NT2/D1 (cell line): ENCODE measurements around the gene SHTN1.

Source experiments
- DNase-seq: peaks from one replicate; pipeline ENCODE4 v3.0.0-alpha.2; 2011; ENCODE audit warnings: low read depth, low spot score
- H3K27me3 ChIP-seq: 2 replicates; pipeline ENCODE4 v1.6.0; 2011; ENCODE audit warnings: mild to moderate bottlenecking; ENCODE audit not compliant: insufficient read length, insufficient read depth
- H3K36me3 ChIP-seq: 2 replicates; pipeline ENCODE4 v1.6.1; 2011; ENCODE audit warnings: mild to moderate bottlenecking, low read length, mixed read lengths; ENCODE audit not compliant: insufficient read depth, insufficient read length
- H3K4me1 ChIP-seq: 2 replicates; pipeline ENCODE4 v1.5.1; 2011; ENCODE audit not compliant: insufficient read depth, insufficient read length
- H3K4me3 ChIP-seq: 2 replicates; pipeline ENCODE4 v1.5.1; 2011; ENCODE audit warnings: low read depth; ENCODE audit not compliant: insufficient read length
- H3K9ac ChIP-seq: 2 replicates; pipeline ENCODE4 v1.6.0; 2011; ENCODE audit warnings: low read depth; ENCODE audit not compliant: insufficient read length
- H3K9me3 ChIP-seq: 2 replicates; pipeline ENCODE4 v1.5.1; 2011; ENCODE audit warnings: mild to moderate bottlenecking, low read length; ENCODE audit not compliant: insufficient read depth
- SUZ12 ChIP-seq: IDR thresholded peaks from 2 replicates; pipeline ENCODE4 v1.6.1; 2011; ENCODE audit not compliant: insufficient read length, insufficient read depth; ENCODE audit errors: extremely low read depth
- YY1 ChIP-seq: IDR thresholded peaks from 2 replicates; pipeline ENCODE4 v1.6.1; 2011; ENCODE audit not compliant: insufficient read length, insufficient read depth
- ZNF274 ChIP-seq: IDR thresholded peaks from 2 replicates; pipeline ENCODE4 v1.6.1; 2011; ENCODE audit warnings: mild to moderate bottlenecking, low read depth, low read length

Gene SHTN1

GRCh38 chr10:116944911-116945310 lies 60.1 kb downstream of the SHTN1 start:
- Histone ChIP-seq H3K36me3 (peaks cover 5% of the 10 kb centered on the region), H3K4me1 (no peaks in the 10 kb centered on the region), H3K27me3 (no peaks in the 10 kb centered on the region), H3K4me3 (no peak overlapping the region), H3K9ac (no peak overlapping the region), H3K9me3 (0 out of 2 replicates have a peak, but pooled peaks cover 1% of the 10 kb centered on the region)
- TF ChIP-seq SUZ12 (no peak), YY1 (no peak), ZNF274 (no peak)
- DNase-seq: no peak

- Histone ChIP-seq H3K4me1 (no peaks in the 10 kb centered on the region), H3K4me3 (no peak overlapping the region), H3K9ac (no peak overlapping the region), H3K36me3 (peaks cover 8% of the 10 kb centered on the region), H3K9me3 (no peaks in the 10 kb centered on the region), H3K27me3 (no peaks in the 10 kb centered on the region)
- TF ChIP-seq ZNF274 (no peak), YY1 (no peak), SUZ12 (no peak)
- no peak for DNase-seq
Measured at GRCh38 chr10:116931806-116932205, 73.2 kb downstream of the SHTN1 start.

- no peak overlapping the region for H3K9ac ChIP-seq
- H3K9me3 ChIP-seq: no peaks in the 10 kb centered on the region
- no peaks in the 10 kb centered on the region for H3K27me3 ChIP-seq
- H3K36me3 ChIP-seq: peaks cover 8% of the 10 kb centered on the region
- TF ChIP-seq ZNF274 (no peak), SUZ12 (no peak), YY1 (no peak)
- H3K4me3 ChIP-seq: no peak overlapping the region
- no peak for DNase-seq
- H3K4me1 ChIP-seq: peaks cover 2% of the 10 kb centered on the region
Measured at GRCh38 chr10:116926426-116926825, 78.6 kb downstream of the SHTN1 start.

- Histone ChIP-seq H3K27me3 (no peaks in the 10 kb centered on the region), H3K36me3 (peaks cover 17% of the 10 kb centered on the region), H3K9ac (no peak overlapping the region), H3K9me3 (no peaks in the 10 kb centered on the region), H3K4me1 (peaks cover 2% of the 10 kb centered on the region), H3K4me3 (no peak overlapping the region)
- TF ChIP-seq SUZ12: no peak
- no peak for TF ChIP-seq YY1
- TF ChIP-seq ZNF274: no peak
- DNase-seq: no peak
Measured at GRCh38 chr10:116925056-116925455, 79.9 kb downstream of the SHTN1 start.

GRCh38 chr10:116919706-116920105 lies 85.3 kb downstream of the SHTN1 start:
- peaks cover 20% of the 10 kb centered on the region for H3K36me3 ChIP-seq
- no peaks in the 10 kb centered on the region for H3K4me1 ChIP-seq
- TF ChIP-seq YY1: no peak
- TF ChIP-seq ZNF274: no peak
- no peak overlapping the region for H3K9ac ChIP-seq
- H3K4me3 ChIP-seq: no peak overlapping the region
- H3K9me3 ChIP-seq: no peaks in the 10 kb centered on the region
- H3K27me3 ChIP-seq: no peaks in the 10 kb centered on the region
- DNase-seq: no peak

GRCh38 chr10:116919164-116919563 lies 85.8 kb downstream of the SHTN1 start:
- H3K9me3 ChIP-seq: no peaks in the 10 kb centered on the region
- peaks cover 24% of the 10 kb centered on the region for H3K36me3 ChIP-seq
- TF ChIP-seq YY1 (no peak), ZNF274 (no peak), SUZ12 (no peak)

GRCh38 chr10:116918583-116918982 lies 86.4 kb downstream of the SHTN1 start:
- Histone ChIP-seq H3K4me3 (no peak overlapping the region), H3K4me1 (no peaks in the 10 kb centered on the region), H3K9ac (no peak overlapping the region), H3K36me3 (peaks cover 28% of the 10 kb centered on the region), H3K9me3 (no peaks in the 10 kb centered on the region), H3K27me3 (no peaks in the 10 kb centered on the region)
- TF ChIP-seq SUZ12 (no peak), ZNF274 (no peak), YY1 (no peak)
- no peak for DNase-seq

More at GRCh38 chr10:116919164-116919563, 85.8 kb downstream of the SHTN1 start:
- H3K4me3 ChIP-seq: no peak overlapping the region
- no peaks in the 10 kb centered on the region for H3K4me1 ChIP-seq
- no peak overlapping the region for H3K9ac ChIP-seq
- DNase-seq: no peak
- no peaks in the 10 kb centered on the region for H3K27me3 ChIP-seq
